ENCODE measurements around the gene TBL3. TPM values are rescaled to one million over a fixed set of nuclear protein-coding genes. Genes with fewer than 3 reads are reported as not detected.

Gene TBL3
- total RNA-seq, 6 experiments from 2014 or later = 15.8 to 42.4 (median 18.1) TPM

DNA sequence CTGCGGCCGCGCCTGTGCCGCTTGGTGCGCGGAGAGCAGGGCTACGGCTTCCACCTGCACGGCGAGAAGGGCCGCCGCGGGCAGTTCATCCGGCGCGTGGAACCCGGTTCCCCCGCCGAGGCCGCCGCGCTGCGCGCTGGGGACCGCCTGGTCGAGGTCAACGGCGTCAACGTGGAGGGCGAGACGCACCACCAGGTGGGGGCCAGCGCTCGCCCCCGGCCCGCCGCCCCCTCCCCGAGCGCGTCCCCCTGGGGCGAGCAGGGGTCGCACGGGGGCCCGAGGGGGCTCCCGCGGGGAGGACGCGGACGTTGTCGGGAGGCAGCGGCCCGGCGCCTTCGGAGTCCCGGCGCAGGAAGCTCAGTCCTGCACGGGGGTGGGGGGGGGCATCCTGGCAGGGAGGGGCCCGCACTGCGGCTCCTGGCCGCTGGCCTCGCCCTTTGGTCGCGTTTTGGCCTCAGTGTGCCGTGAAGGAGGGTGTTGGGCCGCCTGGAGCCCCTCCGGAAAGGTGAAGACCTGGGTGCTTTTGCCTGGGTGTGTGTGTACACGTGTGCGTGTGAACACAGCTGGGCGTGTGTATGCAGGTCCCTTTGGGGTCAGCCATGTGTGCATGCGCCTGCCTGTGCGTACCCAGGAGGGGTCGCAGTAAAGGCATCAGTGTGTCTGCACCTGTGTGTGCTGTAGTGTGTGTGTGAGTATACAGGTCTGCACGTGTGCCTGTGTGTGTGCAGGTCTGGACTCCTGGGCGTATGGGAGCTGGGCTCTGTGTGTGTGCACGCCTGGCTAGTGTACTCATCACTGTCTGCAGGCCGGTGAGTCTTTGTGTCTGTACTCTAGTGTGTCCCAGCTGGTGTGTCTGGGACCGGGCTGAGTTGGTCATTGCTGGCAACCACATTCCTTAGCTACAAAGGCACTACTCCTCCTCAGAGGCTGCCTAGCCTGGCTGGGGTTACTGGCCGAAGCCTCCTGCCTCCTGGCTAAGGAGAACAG lies 55.5 kb downstream of the TBL3 start:
- 0% methylated on average over 7 of the region's 76 CpGs for WGBS (ENCODE audit: insufficient coverage, low coverage, low lambda C conversion rate, missing lambda C conversion rate)

DNA sequence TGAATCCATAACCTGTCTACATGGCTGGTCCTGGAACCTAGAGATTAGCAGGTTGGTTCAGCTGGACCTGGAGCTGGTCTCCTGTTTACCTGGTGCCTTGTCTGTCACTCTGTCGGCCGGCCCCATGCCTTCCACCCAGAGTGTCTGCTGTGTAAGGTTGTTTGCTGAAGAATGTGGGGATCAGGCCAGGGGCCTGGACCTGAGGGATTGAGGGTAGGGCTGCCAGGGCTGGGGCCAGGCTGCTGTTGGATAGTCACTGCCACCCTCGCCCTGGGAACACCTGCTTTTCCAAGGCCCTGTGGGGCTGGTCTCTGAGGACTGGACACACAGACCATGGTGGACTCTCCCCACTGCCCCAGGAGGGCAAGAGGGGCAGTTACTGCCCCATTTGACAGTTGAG lies 56.3 kb downstream of the TBL3 start:
- Histone ChIP-seq H3K4me3 (peak overlapping the region; percentile 76 to 85 (median 82)), H3K27me3 (no peaks in the 10 kb centered on the region), H3K36me3 (peaks cover 0 to 15% (median 0%) of the 10 kb centered on the region in 4 donors), H3K4me1 (peaks cover 0 to 47% (median 24%) of the 10 kb centered on the region in 4 donors), H3K27ac (peak overlapping the region; percentile 26 to 49 (median 33)), H3K9me3 (no peaks in the 10 kb centered on the region)
- DNase-seq = peak in 1 of 3 donors; percentile 53
- intact Hi-C loops (cut with DNase I) = loop anchor here in 1 of 2 donors (5.0 kb wide), 1 partner anchor 119 kb away; the partner anchor contains the start of gene RAB26
- TF ChIP-seq POLR2A (IDR thresholded peaks at IDR 0.05) = no peak
- TF ChIP-seq, protein P1, sequence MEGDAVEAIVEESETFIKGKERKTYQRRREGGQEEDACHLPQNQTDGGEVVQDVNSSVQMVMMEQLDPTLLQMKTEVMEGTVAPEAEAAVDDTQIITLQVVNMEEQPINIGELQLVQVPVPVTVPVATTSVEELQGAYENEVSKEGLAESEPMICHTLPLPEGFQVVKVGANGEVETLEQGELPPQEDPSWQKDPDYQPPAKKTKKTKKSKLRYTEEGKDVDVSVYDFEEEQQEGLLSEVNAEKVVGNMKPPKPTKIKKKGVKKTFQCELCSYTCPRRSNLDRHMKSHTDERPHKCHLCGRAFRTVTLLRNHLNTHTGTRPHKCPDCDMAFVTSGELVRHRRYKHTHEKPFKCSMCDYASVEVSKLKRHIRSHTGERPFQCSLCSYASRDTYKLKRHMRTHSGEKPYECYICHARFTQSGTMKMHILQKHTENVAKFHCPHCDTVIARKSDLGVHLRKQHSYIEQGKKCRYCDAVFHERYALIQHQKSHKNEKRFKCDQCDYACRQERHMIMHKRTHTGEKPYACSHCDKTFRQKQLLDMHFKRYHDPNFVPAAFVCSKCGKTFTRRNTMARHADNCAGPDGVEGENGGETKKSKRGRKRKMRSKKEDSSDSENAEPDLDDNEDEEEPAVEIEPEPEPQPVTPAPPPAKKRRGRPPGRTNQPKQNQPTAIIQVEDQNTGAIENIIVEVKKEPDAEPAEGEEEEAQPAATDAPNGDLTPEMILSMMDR (IDR thresholded peaks at IDR 0.05) = no peak
- ATAC-seq = no peak
- WGBS (ENCODE audit: insufficient coverage, low coverage, low lambda C conversion rate, missing lambda C conversion rate) = no CpG with 5 or more reads among the region's 3 CpGs

More for the DNA sequence above, 55.5 kb downstream of the TBL3 start:
- H3K27ac ChIP-seq = peak overlapping the region; percentile 40 to 54 (median 53)
- no peaks in the 10 kb centered on the region for H3K27me3 ChIP-seq
- intact Hi-C loops (cut with DNase I) = loop anchor here in 1 of 2 donors (5.0 kb wide), 1 partner anchor 120 kb away; the partner anchor contains the start of gene RAB26
- DNase-seq = peak; percentile 31 to 61 (median 59)
- peak overlapping the region; percentile 76 to 85 (median 82) for H3K4me3 ChIP-seq
- TF ChIP-seq POLR2A (IDR thresholded peaks at IDR 0.05) = no peak
- TF ChIP-seq, protein P1 (IDR thresholded peaks at IDR 0.05) = no peak
- peaks cover 0 to 15% (median 0%) of the 10 kb centered on the region in 4 donors for H3K36me3 ChIP-seq
- H3K9me3 ChIP-seq = no peaks in the 10 kb centered on the region
- H3K4me1 ChIP-seq = peaks cover 0 to 47% (median 22%) of the 10 kb centered on the region in 4 donors
- ATAC-seq = peak; percentile 0 to 5 (median 2)

DNA sequence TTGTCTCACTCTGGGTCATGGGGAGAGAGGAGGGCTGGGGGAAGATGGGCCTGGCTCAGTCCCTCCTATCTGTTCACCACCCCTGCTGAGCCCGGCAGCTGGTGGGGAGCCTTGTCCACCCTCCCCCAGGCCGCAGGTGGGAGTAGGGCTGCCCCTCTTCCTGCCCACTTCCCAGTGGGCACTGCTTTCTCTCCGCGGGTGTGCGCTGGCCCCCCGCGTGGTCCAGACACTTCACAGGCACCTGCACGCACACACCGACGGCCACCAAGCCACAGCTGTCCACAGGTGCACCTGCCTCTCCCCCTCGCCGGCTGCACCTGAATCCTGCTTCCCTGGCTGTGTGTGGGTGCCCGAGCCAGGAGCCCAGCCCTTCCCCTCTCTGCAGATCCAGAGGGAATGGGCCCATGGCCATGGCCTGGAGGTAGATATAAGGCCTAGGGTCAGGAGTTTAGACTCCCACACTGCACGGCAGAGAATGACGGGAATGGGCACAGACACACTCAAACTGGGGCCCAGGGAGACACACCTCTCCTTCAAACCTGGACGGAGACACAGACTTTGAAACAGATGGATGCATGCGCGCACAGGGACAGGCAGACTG lies 56.9 kb downstream of the TBL3 start:
- DNase-seq = peak; percentile 28 to 77 (median 70)
- Histone ChIP-seq H3K27ac (peak overlapping the region in 2 of 3 donors; percentile 26 to 49), H3K9me3 (no peaks in the 10 kb centered on the region), H3K36me3 (peaks cover 0 to 15% (median 0%) of the 10 kb centered on the region in 4 donors), H3K27me3 (no peaks in the 10 kb centered on the region), H3K4me3 (peak overlapping the region; percentile 76 to 85 (median 82)), H3K4me1 (peaks cover 0 to 48% (median 24%) of the 10 kb centered on the region in 4 donors)
- WGBS (ENCODE audit: insufficient coverage, low coverage, low lambda C conversion rate, missing lambda C conversion rate) = 40% methylated on average over 1 of the region's 18 CpGs
- peak in 3 of 4 donors; percentile 8 to 25 (median 14) for ATAC-seq
- no peak for TF ChIP-seq POLR2A (IDR thresholded peaks at IDR 0.05)
- TF ChIP-seq, protein P1 (IDR thresholded peaks at IDR 0.05) = no peak
- intact Hi-C loops (cut with DNase I) = loop anchor here in 1 of 2 donors (5.0 kb wide), 1 partner anchor 119 kb away; the partner anchor contains the start of gene RAB26

DNA sequence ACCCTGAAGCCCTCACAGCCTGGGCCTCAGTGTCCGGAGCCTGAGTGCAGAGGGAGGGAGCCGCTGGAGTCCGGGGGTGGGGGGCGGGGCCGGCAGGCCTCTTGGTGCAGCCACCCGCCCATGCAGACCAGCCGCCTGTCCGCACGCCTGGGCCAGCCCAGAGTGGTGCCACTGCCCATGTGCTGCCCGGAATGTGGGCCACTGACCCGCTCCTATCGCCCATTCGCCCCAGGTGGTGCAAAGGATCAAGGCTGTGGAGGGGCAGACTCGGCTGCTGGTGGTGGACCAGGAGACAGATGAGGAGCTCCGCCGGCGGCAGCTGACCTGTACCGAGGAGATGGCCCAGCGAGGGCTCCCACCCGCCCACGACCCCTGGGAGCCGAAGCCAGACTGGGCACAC lies 57.5 kb downstream of the TBL3 start:
- intact Hi-C loops (cut with DNase I) = loop anchor here in 1 of 2 donors (5.0 kb wide), 1 partner anchor 118 kb away; the partner anchor contains the start of gene RAB26
- Histone ChIP-seq H3K9me3 (no peaks in the 10 kb centered on the region), H3K27ac (peak overlapping the region; percentile 21 to 63 (median 41)), H3K27me3 (no peaks in the 10 kb centered on the region), H3K4me1 (peaks cover 0 to 52% (median 25%) of the 10 kb centered on the region in 4 donors), H3K4me3 (peak overlapping the region; percentile 76 to 85 (median 82)), H3K36me3 (peaks cover 0 to 15% (median 0%) of the 10 kb centered on the region in 4 donors)
- DNase-seq = peak; percentile 71 to 83 (median 82)
- TF ChIP-seq, protein P1 (IDR thresholded peaks at IDR 0.05) = no peak
- no peak for TF ChIP-seq POLR2A (IDR thresholded peaks at IDR 0.05)
- WGBS (ENCODE audit: insufficient coverage, low coverage, low lambda C conversion rate, missing lambda C conversion rate) = no CpG with 5 or more reads among the region's 22 CpGs
- peak; percentile 3 to 44 (median 39) for ATAC-seq

Data from right lobe of liver (tissue), 6 donors.